Measurements from ENCODE around the gene LRRC4. TPM values are rescaled to one million over a fixed set of nuclear protein-coding genes. Genes with fewer than 3 reads are reported as not detected.

Gene LRRC4
- total RNA-seq, 6 experiments from 2014 or later: 1.1 to 2.3 (median 1.5) TPM

GRCh38 chr7:128057909-128058308 is 26.7 kb upstream of the LRRC4 start:
- no peak overlapping the region for H3K4me3 Mint-ChIP-seq

GRCh38 chr7:128056901-128057300 is 25.7 kb upstream of the LRRC4 start:
- Mint-ChIP-seq H3K27me3 (ENCODE audit: insufficient read depth) (peaks cover 2% of the 10 kb centered on the region), H3K9me3 (no peaks in the 10 kb centered on the region), H3K4me1 (ENCODE audit: low read depth) (peaks cover 51% of the 10 kb centered on the region), H3K4me3 (peak overlapping the region; percentile 47), H3K27ac (peak overlapping the region; percentile 77), H3K36me3 (ENCODE audit: low read depth) (peaks cover 32% of the 10 kb centered on the region)
- DNase-seq: peak; percentile 67
- no peak for TF ChIP-seq CTCF (IDR thresholded peaks at IDR 0.05)

More at GRCh38 chr7:128057909-128058308, 26.7 kb upstream of the LRRC4 start:
- peaks cover 32% of the 10 kb centered on the region for H3K36me3 Mint-ChIP-seq (ENCODE audit: low read depth)
- H3K9me3 Mint-ChIP-seq: no peaks in the 10 kb centered on the region
- no peak for DNase-seq
- H3K4me1 Mint-ChIP-seq (ENCODE audit: low read depth): peaks cover 50% of the 10 kb centered on the region
- no peak overlapping the region for H3K27ac Mint-ChIP-seq
- TF ChIP-seq CTCF (IDR thresholded peaks at IDR 0.05): no peak
- H3K27me3 Mint-ChIP-seq (ENCODE audit: insufficient read depth): peaks cover 2% of the 10 kb centered on the region

GRCh38 chr7:128055637-128056036 is 24.4 kb upstream of the LRRC4 start:
- DNase-seq: no peak
- no peak overlapping the region; the same call in 1 of the 2 replicates for H3K27ac Mint-ChIP-seq
- no peak for TF ChIP-seq CTCF (IDR thresholded peaks at IDR 0.05)

DNA sequence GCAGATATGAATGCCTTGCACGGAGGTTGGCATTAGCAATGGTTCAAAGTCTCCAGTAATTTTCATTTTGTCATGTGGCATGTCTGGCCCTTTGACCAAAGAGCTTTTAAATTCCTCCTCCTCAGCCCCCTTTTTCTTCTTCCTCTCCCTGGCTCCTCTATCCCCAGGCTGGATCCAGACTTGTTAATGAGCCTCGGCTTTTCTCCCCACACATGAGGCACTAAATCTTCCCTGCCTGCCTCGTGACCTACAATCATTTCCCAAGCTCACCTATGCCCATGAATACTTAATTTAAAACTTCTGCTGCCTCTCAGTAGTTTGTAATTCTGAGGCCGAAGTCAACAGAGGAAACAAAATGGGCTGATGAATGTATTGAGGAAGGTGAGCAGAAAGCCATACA is 23.3 kb upstream of the LRRC4 start:
- H3K9me3 Mint-ChIP-seq: no peaks in the 10 kb centered on the region
- no peak overlapping the region for H3K4me3 Mint-ChIP-seq
- no peaks in the 10 kb centered on the region; the same call in none of the 2 replicates for H3K27me3 Mint-ChIP-seq (ENCODE audit: insufficient read depth)
- no peak for DNase-seq
- TF ChIP-seq CTCF (IDR thresholded peaks at IDR 0.05): no peak
- H3K36me3 Mint-ChIP-seq (ENCODE audit: low read depth): peaks cover 40% of the 10 kb centered on the region
- H3K4me1 Mint-ChIP-seq (ENCODE audit: low read depth): peaks cover 48% of the 10 kb centered on the region
- H3K27ac Mint-ChIP-seq: no peak overlapping the region

More at GRCh38 chr7:128055637-128056036, 24.4 kb upstream of the LRRC4 start:
- Mint-ChIP-seq H3K27me3 (ENCODE audit: insufficient read depth) (peaks cover 2% of the 10 kb centered on the region), H3K4me3 (no peak overlapping the region), H3K36me3 (ENCODE audit: low read depth) (peaks cover 43% of the 10 kb centered on the region), H3K4me1 (ENCODE audit: low read depth) (peaks cover 48% of the 10 kb centered on the region), H3K9me3 (no peaks in the 10 kb centered on the region)

GRCh38 chr7:128053991-128054390 is 22.8 kb upstream of the LRRC4 start:
- Mint-ChIP-seq H3K4me1 (ENCODE audit: low read depth) (peaks cover 48% of the 10 kb centered on the region), H3K36me3 (ENCODE audit: low read depth) (peaks cover 35% of the 10 kb centered on the region), H3K4me3 (no peak overlapping the region), H3K27ac (no peak overlapping the region), H3K9me3 (no peaks in the 10 kb centered on the region), H3K27me3 (ENCODE audit: insufficient read depth) (no peaks in the 10 kb centered on the region; the same call in none of the 2 replicates)
- no peak for TF ChIP-seq CTCF (IDR thresholded peaks at IDR 0.05)
- no peak for DNase-seq

GRCh38 chr7:128053023-128053422 is 21.8 kb upstream of the LRRC4 start:
- Mint-ChIP-seq H3K36me3 (ENCODE audit: low read depth) (peaks cover 31% of the 10 kb centered on the region), H3K4me1 (ENCODE audit: low read depth) (peaks cover 48% of the 10 kb centered on the region), H3K27me3 (ENCODE audit: insufficient read depth) (no peaks in the 10 kb centered on the region; the same call in none of the 2 replicates), H3K27ac (no peak overlapping the region), H3K4me3 (no peak overlapping the region), H3K9me3 (no peaks in the 10 kb centered on the region)
- no peak for TF ChIP-seq CTCF (IDR thresholded peaks at IDR 0.05)
- DNase-seq: no peak

Measured in HFFc6 (cell line).